HG02970 (cell line): ENCODE measurements around the gene CSH2.
"Not testable (repeated sequence)": the region's sequence is repeated elsewhere in the genome, so short reads cannot be mapped to it uniquely, and the experiment has no call there.

Experiments
- ATAC-seq: cut with Tn5 transposase; IDR thresholded peaks from one replicate; pipeline ENCODE4 v1.9.1; 2021; ENCODE audit warnings: mild to moderate bottlenecking, moderate library complexity, moderate number of reproducible peaks; ENCODE audit not compliant: unreplicated experiment, low FRiP score

The CSH2 gene

GRCh38 chr17:63866625-63867024, 6.9 kb downstream of the CSH2 start:
- not testable (repeated sequence) for ATAC-seq

GRCh38 chr17:63859257-63859656, 14.2 kb downstream of the CSH2 start:
- no peak for ATAC-seq

- not testable (repeated sequence) for ATAC-seq
These were observed 17.1 kb downstream of the CSH2 start for GRCh38 chr17:63856425-63856824.

DNA sequence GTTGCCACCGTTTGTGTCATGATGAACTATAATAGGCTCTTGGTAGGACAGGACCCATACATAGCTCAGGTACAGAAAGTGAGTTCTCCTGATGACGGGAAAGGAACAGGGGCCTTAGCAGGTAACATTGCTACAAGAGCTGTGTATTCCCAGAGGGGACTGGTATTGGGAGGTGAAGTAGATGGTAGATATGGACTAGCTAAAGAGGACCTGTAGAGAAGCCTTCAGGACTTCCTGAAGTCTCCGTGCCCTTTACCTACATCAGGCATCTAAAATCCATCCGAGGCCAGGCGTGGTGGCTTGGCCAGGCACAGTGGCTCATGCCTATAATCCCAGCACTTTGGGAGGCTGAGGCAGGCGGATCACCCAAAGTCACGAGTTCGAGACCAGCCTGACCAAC, 18.3 kb downstream of the CSH2 start:
- ATAC-seq: no peak

- no peak for ATAC-seq
These were observed 18.8 kb downstream of the CSH2 start for GRCh38 chr17:63854709-63855108.

- no peak for ATAC-seq
These were observed 20.2 kb downstream of the CSH2 start for GRCh38 chr17:63853260-63853659.

DNA sequence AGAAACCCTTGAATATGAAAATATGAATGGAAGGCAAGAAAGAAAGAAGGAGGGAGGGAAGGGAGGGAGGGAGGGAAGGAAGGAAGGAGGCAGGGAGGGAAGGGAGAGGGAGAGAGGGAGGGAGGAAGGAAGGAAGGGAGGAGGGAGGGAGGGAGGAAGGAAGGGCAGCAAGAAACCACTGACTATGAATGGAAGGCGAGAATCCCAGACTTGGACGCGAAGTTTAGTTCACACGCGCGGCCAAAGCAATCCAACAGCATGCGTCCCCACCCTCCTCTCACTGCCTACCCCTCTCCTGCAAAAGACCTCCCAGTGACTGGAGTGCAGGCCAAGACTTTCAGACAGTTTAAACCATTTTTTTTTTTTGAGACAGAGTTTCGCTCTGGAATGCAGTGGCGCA, 23.1 kb downstream of the CSH2 start:
- no peak for ATAC-seq

DNA sequence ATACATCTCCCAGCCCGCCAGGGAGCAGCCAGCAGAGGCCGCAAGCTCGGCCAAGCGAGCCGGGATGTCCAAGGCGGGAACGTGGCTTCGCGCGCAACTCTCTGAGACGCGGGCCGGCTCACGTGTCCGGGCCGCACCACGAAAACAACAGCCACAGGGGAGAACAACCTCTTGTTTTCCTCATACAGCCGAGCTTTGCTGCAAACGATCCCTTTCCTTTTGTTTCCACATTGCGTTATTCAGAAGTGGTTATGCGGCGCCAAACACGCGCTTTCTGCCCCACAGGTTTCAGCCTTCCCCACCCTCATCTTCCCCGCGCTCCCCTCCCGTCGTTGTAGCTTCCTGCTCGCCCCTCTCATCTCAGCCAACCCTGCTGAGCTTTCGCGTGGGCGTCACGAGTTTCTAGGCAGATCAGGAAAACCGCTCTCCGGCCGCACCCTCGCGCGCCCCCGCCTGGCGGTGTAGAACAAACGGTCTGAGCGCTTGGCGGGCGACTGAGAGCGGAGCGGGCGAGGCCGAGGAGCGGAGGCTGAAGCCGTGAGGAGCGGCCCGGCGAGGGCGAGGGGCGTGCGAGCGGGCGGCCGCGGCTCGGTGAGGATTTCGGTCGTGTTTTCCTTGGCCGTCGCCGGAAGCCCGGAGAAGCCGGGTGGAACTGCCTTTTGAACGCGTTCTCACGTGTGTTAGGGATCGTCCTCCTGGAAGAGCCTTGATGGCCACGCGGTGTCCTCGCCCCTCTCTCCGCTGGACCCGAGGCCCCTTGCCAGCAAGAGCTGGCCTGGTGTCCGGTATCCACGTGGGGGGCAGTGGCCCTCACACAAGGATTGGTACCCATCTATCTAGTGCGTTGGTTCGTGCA, 24.4 kb downstream of the CSH2 start:
- peak; percentile 68 for ATAC-seq

DNA sequence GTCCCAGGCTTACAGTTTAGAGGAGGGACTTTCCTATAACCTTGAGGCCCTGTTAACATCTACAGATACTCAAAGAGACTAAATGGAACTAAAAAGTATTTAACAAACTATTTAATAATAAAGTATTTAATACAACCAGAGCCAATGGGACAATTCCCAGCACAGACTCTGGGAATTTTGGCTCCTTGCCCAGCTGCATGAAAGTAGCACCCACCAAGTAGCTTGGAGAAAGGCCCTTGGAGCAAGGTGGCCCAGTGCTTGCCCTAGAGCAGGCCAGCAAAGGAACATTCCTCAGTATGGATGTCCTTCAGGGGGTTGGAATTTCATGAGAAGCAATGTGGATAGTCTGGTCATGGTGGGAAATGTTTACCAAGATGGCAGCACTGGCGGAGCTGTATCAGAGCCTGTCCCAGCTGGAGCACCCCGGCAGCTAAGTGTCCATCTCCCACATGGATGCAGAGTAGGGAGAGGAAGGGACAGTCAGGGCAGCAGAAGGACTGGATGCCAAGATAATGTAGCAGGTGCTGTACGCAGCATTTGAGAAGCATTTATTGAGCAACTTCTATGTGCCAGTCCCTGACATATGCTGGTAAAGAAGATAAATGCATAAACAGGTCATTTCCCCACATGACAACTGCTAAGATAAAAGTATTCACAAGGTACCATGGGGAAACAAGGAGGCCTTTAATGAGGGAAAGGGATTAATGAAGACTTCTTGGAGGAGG, 25.8 kb downstream of the CSH2 start:
- ATAC-seq: no peak

- no peak for ATAC-seq
These were observed 28.0 kb downstream of the CSH2 start for GRCh38 chr17:63845509-63845908.

DNA sequence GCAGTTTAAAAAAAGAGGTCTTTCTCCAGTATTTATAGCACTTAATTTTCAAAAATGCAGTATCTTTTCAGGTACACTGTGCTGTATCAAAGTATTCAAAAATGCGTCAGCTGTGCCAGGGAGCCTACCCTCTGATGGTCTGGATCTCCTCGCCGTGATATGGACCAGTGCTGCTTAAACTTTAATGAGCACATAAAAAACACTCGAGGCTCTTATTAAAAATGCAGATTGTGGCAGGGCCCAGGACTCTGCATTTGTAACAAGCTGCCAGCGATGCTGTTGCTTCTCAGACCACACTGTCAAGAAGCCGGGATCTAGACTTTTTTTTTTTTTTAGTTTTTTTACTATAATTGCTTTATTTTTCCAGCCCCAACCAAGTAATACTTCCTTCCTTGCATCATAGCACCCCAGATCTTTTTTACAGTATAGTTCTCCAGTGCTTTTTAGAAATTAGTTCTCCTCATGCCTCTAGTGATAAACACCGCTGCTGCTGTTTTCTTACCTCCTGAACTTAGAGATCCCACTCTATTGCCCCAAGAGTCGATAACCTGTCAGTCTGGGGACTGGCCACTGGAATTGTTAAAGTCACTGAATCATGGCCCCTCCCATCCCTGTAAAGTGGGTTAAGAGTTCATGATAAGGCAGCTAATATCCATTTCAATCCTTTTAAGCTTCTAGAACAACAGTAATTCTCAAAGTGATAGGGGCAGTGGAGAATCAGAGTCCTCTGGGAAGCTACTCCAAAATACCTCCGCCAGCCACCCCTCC, 29.4 kb downstream of the CSH2 start:
- ATAC-seq: no peak

GRCh38 chr17:63843387-63843888, 30.0 kb downstream of the CSH2 start:
- ATAC-seq: not testable (repeated sequence)

DNA sequence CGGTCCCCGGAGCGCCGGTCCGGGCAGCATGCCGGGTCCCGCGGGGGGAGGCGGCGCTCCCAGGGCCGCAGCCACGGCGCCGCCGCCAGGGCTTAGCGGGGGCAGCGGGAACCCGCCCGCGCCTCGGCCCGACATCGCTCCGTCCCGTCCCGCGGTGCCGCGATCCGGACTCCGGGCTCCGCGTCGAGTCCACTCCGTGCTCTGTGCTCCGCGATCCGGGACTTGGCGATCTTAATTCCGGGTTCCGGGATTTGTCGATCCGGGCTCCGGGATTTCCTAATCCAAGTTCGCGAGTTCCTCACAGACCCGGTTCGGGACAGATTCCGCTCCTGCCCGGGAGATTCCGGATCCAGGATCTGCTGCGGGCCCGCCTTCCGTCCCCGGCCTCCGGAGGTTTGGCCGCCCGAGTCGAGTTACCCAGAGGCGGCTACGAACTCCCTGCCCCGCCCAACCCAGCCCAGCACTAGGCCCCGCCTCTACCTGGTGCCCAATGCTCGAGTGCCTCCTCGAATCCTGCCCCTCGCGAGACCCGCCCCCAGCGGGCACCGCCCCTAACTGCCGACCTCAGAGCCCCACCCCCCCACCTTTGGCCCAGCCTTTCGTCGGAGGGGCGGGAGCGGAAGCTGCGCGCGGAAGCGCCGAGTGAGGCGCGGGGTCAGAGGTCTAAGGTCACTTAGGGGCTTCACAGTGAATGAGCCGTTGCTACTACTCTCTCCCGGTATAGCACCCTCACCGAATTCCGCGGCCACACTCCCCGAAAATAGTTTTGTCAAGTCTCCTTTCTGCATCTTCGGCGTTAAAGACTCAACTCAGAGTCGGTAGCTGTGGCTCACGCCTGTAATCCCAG, 30.7 kb downstream of the CSH2 start, which contains the start of gene SMARCD2:
TSS of gene SMARCD2 (minus strand) at position 146 of the 847 bp plus-strand sequence. CDS start at position 135, 11 bp downstream.
- peak; percentile 70 for ATAC-seq

GRCh38 chr17:63842173-63842539, 31.3 kb downstream of the CSH2 start:
- no peak for ATAC-seq

- ATAC-seq: no peak
These were observed 31.9 kb downstream of the CSH2 start for GRCh38 chr17:63841350-63842172.

DNA sequence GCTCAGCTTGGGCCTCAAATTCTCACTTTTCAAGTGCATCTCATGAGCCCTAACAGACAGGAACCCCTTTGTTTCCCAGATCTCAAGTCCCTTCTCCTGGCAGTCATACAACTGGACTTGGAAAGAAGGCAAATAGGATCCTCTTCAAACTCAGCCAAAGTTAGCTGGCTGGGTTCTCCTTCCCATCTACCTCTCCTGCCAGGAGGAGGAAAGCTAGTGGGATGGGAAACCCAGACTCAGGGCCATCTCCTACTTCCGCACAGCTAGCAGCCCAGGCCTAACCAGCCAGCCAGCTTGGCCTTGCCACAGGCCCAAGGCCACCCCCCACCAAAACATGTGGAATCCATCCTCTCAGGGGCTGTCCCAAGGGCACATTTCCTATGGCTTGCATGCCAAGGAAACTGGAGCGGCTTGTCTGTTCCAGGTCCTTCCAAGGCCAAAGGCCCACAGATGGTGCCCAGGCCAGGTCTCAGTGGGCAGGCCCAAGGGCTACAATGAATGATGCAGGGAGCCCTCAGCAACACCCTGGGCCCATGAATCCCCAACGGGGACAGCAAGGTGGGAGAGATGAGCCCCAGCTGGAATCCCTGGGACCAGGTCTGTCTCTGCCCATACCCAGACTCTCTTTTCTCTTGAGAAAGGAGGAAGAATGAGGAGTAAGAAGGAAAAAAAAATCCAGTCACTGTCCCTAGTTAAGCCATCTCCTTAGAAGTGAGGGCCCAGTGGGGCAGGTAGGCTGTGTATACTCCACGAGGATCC, 32.7 kb downstream of the CSH2 start:
- ATAC-seq: no peak

DNA sequence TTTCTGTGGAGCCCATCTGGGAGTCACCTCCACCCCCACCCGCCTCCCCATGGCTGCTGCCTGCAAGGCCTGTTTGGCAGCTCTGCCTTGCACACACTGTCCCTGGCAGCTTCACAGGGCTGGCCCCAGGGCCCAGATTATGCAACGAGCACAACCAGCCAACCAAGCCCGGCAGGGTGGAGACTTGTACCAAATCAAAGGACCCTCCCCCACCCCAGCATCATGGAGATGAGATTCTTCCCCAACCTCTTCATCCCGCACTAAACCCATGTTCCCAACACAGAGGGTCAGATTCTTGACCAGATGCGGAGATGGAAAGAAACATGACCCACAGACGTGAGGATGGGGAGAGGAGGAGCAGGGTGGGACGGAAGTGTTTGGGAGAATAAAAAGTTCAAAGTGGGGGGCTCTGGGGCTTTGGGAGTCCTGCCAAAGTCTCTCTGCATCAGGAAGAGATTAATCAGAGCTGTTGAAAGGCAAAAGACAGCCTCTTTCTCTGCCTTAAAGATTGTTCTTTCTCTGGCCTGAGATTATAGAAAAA, 34.8 kb downstream of the CSH2 start:
- ATAC-seq: no peak
